ENCODE results near the gene MFAP1.

MFAP1 gene

DNA sequence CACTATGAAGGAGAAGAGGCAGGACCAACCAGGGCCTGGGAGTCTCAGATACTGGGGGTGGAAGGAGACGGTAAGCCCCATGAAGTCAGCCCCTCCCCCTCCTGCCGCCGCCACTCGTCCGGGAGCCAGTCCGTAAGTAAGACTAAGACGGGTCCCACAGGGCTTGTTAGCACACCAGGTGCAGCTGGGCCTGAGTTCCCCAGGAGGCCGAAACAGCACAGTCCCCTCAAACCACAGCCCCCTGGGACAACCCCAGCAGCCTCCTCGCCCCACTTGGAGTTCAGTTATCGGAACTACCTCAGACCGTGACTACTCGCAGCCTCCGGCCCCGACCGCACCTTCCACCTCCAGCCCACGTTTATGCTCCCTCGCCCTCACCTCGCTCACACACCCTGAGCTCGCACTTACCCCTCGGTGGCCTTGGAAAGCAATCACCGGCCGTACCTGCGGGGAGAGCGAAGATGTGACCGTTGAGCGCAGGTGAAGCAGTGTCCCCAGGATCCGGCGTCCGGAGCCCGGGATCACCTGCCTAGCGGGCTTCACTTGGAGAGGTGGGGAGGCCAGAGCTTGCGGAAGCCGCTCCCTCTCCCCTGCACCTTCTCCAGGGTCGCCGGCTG, 48.3 kb downstream of the MFAP1 start:
- TF ChIP-seq NFIC (IDR thresholded peaks at IDR 0.05) (no peak), MAX (IDR thresholded peaks at IDR 0.05) (no peak), TAF1 (IDR thresholded peaks at IDR 0.05; ENCODE audit: low read depth) (no peak), ZBTB7A (IDR thresholded peaks at IDR 0.05; ENCODE audit: low read depth) (no peak), YY1 (IDR thresholded peaks at IDR 0.05; ENCODE audit: low read depth) (no peak), RAD21 (IDR thresholded peaks at IDR 0.05; ENCODE audit: low read depth) (no peak)
- TF ChIP-seq, protein P1, sequence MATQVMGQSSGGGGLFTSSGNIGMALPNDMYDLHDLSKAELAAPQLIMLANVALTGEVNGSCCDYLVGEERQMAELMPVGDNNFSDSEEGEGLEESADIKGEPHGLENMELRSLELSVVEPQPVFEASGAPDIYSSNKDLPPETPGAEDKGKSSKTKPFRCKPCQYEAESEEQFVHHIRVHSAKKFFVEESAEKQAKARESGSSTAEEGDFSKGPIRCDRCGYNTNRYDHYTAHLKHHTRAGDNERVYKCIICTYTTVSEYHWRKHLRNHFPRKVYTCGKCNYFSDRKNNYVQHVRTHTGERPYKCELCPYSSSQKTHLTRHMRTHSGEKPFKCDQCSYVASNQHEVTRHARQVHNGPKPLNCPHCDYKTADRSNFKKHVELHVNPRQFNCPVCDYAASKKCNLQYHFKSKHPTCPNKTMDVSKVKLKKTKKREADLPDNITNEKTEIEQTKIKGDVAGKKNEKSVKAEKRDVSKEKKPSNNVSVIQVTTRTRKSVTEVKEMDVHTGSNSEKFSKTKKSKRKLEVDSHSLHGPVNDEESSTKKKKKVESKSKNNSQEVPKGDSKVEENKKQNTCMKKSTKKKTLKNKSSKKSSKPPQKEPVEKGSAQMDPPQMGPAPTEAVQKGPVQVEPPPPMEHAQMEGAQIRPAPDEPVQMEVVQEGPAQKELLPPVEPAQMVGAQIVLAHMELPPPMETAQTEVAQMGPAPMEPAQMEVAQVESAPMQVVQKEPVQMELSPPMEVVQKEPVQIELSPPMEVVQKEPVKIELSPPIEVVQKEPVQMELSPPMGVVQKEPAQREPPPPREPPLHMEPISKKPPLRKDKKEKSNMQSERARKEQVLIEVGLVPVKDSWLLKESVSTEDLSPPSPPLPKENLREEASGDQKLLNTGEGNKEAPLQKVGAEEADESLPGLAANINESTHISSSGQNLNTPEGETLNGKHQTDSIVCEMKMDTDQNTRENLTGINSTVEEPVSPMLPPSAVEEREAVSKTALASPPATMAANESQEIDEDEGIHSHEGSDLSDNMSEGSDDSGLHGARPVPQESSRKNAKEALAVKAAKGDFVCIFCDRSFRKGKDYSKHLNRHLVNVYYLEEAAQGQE (IDR thresholded peaks at IDR 0.05; ENCODE audit: low read depth) = no peak

GRCh38 chr15:43775411-43775965, 49.0 kb downstream of the MFAP1 start:
- TF ChIP-seq TEAD4 (IDR thresholded peaks at IDR 0.05) = no peak
- no peak for TF ChIP-seq CEBPB (IDR thresholded peaks at IDR 0.05)
- no peak for TF ChIP-seq CREB1 (IDR thresholded peaks at IDR 0.05; ENCODE audit: low read depth)
- no peak for TF ChIP-seq YY1 (IDR thresholded peaks at IDR 0.05; ENCODE audit: low read depth)
- no peak for TF ChIP-seq EGR1 (IDR thresholded peaks at IDR 0.05)
- TF ChIP-seq, protein P1 (IDR thresholded peaks at IDR 0.05; ENCODE audit: low read depth) = no peak
- peak; percentile 17; the same call in 1 of the 2 replicates for TF ChIP-seq RAD21 (IDR thresholded peaks at IDR 0.05; ENCODE audit: low read depth)
- peak; percentile 53 for TF ChIP-seq USF1 (IDR thresholded peaks at IDR 0.05)
- no peak for TF ChIP-seq EP300 (IDR thresholded peaks at IDR 0.05; ENCODE audit: borderline replicate concordance)
- peak; percentile 68 for TF ChIP-seq MAX (IDR thresholded peaks at IDR 0.05)
- TF ChIP-seq FOXM1 (IDR thresholded peaks at IDR 0.05; ENCODE audit: borderline replicate concordance, low read depth) = no peak
- TF ChIP-seq TAF1 (IDR thresholded peaks at IDR 0.05; ENCODE audit: low read depth) = no peak
- TF ChIP-seq TCF12 (IDR thresholded peaks at IDR 0.05; ENCODE audit: low read depth) = no peak
- no peak for TF ChIP-seq ZBTB7A (IDR thresholded peaks at IDR 0.05; ENCODE audit: low read depth)
- TF ChIP-seq NFIC (IDR thresholded peaks at IDR 0.05) = 0 out of 2 replicates have a peak, but pooled peaks have one; percentile 33

GRCh38 chr15:43774062-43774461, 50.4 kb downstream of the MFAP1 start:
- TF ChIP-seq CREB1 (IDR thresholded peaks at IDR 0.05; ENCODE audit: low read depth) (no peak), CEBPB (IDR thresholded peaks at IDR 0.05) (no peak), EP300 (IDR thresholded peaks at IDR 0.05; ENCODE audit: borderline replicate concordance) (no peak), RAD21 (IDR thresholded peaks at IDR 0.05; ENCODE audit: low read depth) (no peak), FOXM1 (IDR thresholded peaks at IDR 0.05; ENCODE audit: borderline replicate concordance, low read depth) (no peak), TCF12 (IDR thresholded peaks at IDR 0.05; ENCODE audit: low read depth) (no peak), USF1 (IDR thresholded peaks at IDR 0.05) (no peak), TEAD4 (IDR thresholded peaks at IDR 0.05) (no peak)
- TF ChIP-seq, protein P1 (IDR thresholded peaks at IDR 0.05; ENCODE audit: low read depth) = no peak

DNA sequence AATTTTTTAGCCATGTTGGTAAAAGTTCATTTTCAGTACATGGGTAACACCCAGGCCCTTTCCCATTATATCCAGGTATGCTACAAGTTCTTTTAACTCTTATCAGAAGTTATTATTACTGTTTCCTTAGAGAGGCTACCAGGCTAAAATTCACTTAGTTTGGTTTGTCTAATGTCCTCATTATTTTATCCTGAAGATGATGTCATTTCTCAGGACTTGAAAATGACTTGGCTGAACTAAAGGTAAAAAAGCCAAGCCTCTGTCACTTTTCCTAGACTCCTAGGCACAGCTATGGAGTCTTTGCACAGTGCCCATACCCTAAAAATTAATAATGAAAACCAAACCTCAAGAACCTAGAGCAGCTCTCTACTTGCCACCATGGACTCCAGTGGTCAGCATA, 51.9 kb downstream of the MFAP1 start:
- no peak for TF ChIP-seq ZBTB7A (IDR thresholded peaks at IDR 0.05; ENCODE audit: low read depth)
- TF ChIP-seq CREB1 (IDR thresholded peaks at IDR 0.05; ENCODE audit: low read depth) = no peak
- TF ChIP-seq EGR1 (IDR thresholded peaks at IDR 0.05) = no peak
- TF ChIP-seq FOXM1 (IDR thresholded peaks at IDR 0.05; ENCODE audit: borderline replicate concordance, low read depth) = no peak
- TF ChIP-seq MAX (IDR thresholded peaks at IDR 0.05) = no peak
- no peak for TF ChIP-seq NFIC (IDR thresholded peaks at IDR 0.05)
- no peak for TF ChIP-seq EP300 (IDR thresholded peaks at IDR 0.05; ENCODE audit: borderline replicate concordance)
- TF ChIP-seq, protein P1 (IDR thresholded peaks at IDR 0.05; ENCODE audit: low read depth) = no peak
- TF ChIP-seq TCF12 (IDR thresholded peaks at IDR 0.05; ENCODE audit: low read depth) = no peak
- TF ChIP-seq TAF1 (IDR thresholded peaks at IDR 0.05; ENCODE audit: low read depth) = no peak
- no peak for TF ChIP-seq YY1 (IDR thresholded peaks at IDR 0.05; ENCODE audit: low read depth)
- no peak for TF ChIP-seq RAD21 (IDR thresholded peaks at IDR 0.05; ENCODE audit: low read depth)
- TF ChIP-seq CEBPB (IDR thresholded peaks at IDR 0.05) = no peak
- TF ChIP-seq USF1 (IDR thresholded peaks at IDR 0.05) = no peak
- TF ChIP-seq TEAD4 (IDR thresholded peaks at IDR 0.05) = no peak

Measured in Ishikawa (cell line).